GM18868 (cell line): ENCODE measurements around the gene ELAPOR2.
"Not testable (repeated sequence)": the region's sequence is repeated elsewhere in the genome, so short reads cannot be mapped to it uniquely, and the experiment has no call there.

Source experiments
- ATAC-seq: cut with Tn5 transposase; IDR thresholded peaks from one replicate; pipeline ENCODE4 v1.9.1; 2021; ENCODE audit warnings: mild to moderate bottlenecking, moderate library complexity; ENCODE audit not compliant: unreplicated experiment

ELAPOR2 gene

GRCh38 chr7:87059525-87060287, at the start of gene ELAPOR2:
ELAPOR2 (minus strand) TSS chr7:87059654; CDS start chr7:87059513, 141 bp downstream.
- ATAC-seq = peak; percentile 91

- no peak for ATAC-seq
Observed at GRCh38 chr7:87107949-87108776, 48.7 kb upstream of the ELAPOR2 start.

GRCh38 chr7:87106974-87107612, 47.6 kb upstream of the ELAPOR2 start:
- ATAC-seq = no peak

- no peak for ATAC-seq
Observed at GRCh38 chr7:87105401-87105800, 45.9 kb upstream of the ELAPOR2 start.

- no peak for ATAC-seq
Observed at GRCh38 chr7:87100326-87100725, 40.9 kb upstream of the ELAPOR2 start.

- ATAC-seq = not testable (repeated sequence)
Observed at GRCh38 chr7:87097375-87097774, 37.9 kb upstream of the ELAPOR2 start.

- no peak for ATAC-seq
Observed at GRCh38 chr7:87094322-87094721, 34.9 kb upstream of the ELAPOR2 start.

- ATAC-seq = no peak
Observed at GRCh38 chr7:87092568-87093091, 33.2 kb upstream of the ELAPOR2 start.

- no peak for ATAC-seq
Observed at GRCh38 chr7:87091487-87092066, 32.1 kb upstream of the ELAPOR2 start.

GRCh38 chr7:87083865-87084519, 24.5 kb upstream of the ELAPOR2 start:
- peak; percentile 90 for ATAC-seq

- ATAC-seq = no peak
Observed at GRCh38 chr7:87082675-87083074, 23.2 kb upstream of the ELAPOR2 start.

GRCh38 chr7:87075671-87076404, 16.4 kb upstream of the ELAPOR2 start:
- ATAC-seq = peak; percentile 92

- ATAC-seq = no peak
Observed at GRCh38 chr7:87067788-87068187, 8.3 kb upstream of the ELAPOR2 start.

- no peak for ATAC-seq
Observed at GRCh38 chr7:87060288-87060537, 759 bp upstream of the ELAPOR2 start.

GRCh38 chr7:87058744-87059524, 520 bp downstream of the ELAPOR2 start:
- ATAC-seq = peak; percentile 44

GRCh38 chr7:87057210-87057609, 2.2 kb downstream of the ELAPOR2 start:
- no peak for ATAC-seq

GRCh38 chr7:87056346-87056745, 3.1 kb downstream of the ELAPOR2 start:
- ATAC-seq = no peak

GRCh38 chr7:87048839-87049238, 10.6 kb downstream of the ELAPOR2 start:
- ATAC-seq = no peak

GRCh38 chr7:87046456-87046855, 13.0 kb downstream of the ELAPOR2 start:
- ATAC-seq = no peak
